Sigmoid colon (tissue), 4 donors: Measurements from ENCODE around the gene MNAT1.
"Not testable (repeated sequence)": the region's sequence is repeated elsewhere in the genome, so short reads cannot be mapped to it uniquely, and the experiment has no call there.

ENCODE experiments used
- CTCF ChIP-seq, 4 experiments: fragments of 450-650 bp in 3 of 4; fragments of 200-600 bp in 1 of 4; IDR thresholded peaks; one replicate each; pipeline ENCODE4 v1.5.1; 2016 to 2019; ENCODE audit warnings: antibody characterized with exemption in 4 of 4, mild to moderate bottlenecking in 3 of 4, moderate library complexity in 2 of 4
- POLR2AphosphoS5 ChIP-seq, 4 donors: sonication (generic); formaldehyde crosslinking; IDR thresholded peaks; one replicate each; pipeline ENCODE4 v1.6.1; 2017; ENCODE audit warnings: antibody characterized with exemption in 4 of 4

GRCh38 chr14:60890636-60891035, 156.1 kb downstream of the MNAT1 start:
- TF ChIP-seq CTCF, POLR2AphosphoS5 (IDR thresholded peaks at IDR 0.05): not testable (repeated sequence)
